ENCODE measurements around the gene ITM2C. TPM values are rescaled to one million over a fixed set of nuclear protein-coding genes. Genes with fewer than 3 reads are reported as not detected.
A peak's percentile ranks its signal among the peaks of the same experiment; 100 is the strongest.

ITM2C gene
- total and polyA plus RNA-seq, 2 of the 13 experiments (the other 11 are each of a cell fraction or from before 2014, with no cell fraction given) = 70.5 to 270 TPM

GRCh38 chr2:230901006-230901405, 36.3 kb downstream of the ITM2C start:
- ATAC-seq = no peak
- TF ChIP-seq ZNF251 (CRISPR knock-in tag; IDR thresholded peaks at IDR 0.05) = no peak
- no peak for DNase-seq (ENCODE audit: low spot score)
- BruUV-seq (replicated peaks) = no TSS peak
- no peak overlapping the region for H2AFZ ChIP-seq (ENCODE audit: low read length)
- H3K9me3 ChIP-seq (ENCODE audit: low read length) = no peaks in the 10 kb centered on the region
- H3K4me2 ChIP-seq (ENCODE audit: low read depth, low read length) = no peak overlapping the region
- intact Hi-C loops (cut with micrococcal nuclease; ENCODE audit: unreplicated experiment) = loop anchor here (5.0 kb wide), 1 partner anchor 36 kb away; no protein-coding TSS in a partner anchor
- CTCF ChIA-PET (ENCODE audit: low intra/inter-chr PET ratio, low total read pairs) = no interaction called here
- H4K20me1 ChIP-seq (ENCODE audit: insufficient read depth, low read length) = no peaks in the 10 kb centered on the region
- in situ Hi-C loops (cut with HindIII; ENCODE audit: extremely low pct_ligation_motif_present, low pct_unique_long_range_greater_than_20kb) = loop anchor here (5.0 kb wide), 1 partner anchor 86 kb away; no protein-coding TSS in a partner anchor
- POLR2A ChIA-PET = no interaction called here
- no peaks in the 10 kb centered on the region for H3K79me2 ChIP-seq (ENCODE audit: insufficient read depth, low read length)
- peaks cover 4 to 64% of the 10 kb centered on the region in 2 experiments for H3K27me3 ChIP-seq (ENCODE audit: control insufficient read depth in 1 of 2, insufficient read depth in 2 of 2, low read length in 2 of 2)
- FAIRE-seq = no peak
- H3K9ac ChIP-seq (ENCODE audit: insufficient read depth, low read depth, low read length) = no peak overlapping the region
- H3K27ac ChIP-seq (ENCODE audit: extremely low read length, insufficient read depth, low read length) = no peak overlapping the region
- 13% methylated on average over 4 of the region's 5 CpGs for WGBS (ENCODE audit: low lambda C conversion rate)
- no peak overlapping the region for H3K4me3 ChIP-seq (replicated peaks in 1 of 3; ENCODE audit: insufficient read depth in 1 of 3, low read depth in 2 of 3, low read length in 3 of 3)
- H3K36me3 ChIP-seq (replicated peaks in 1 of 2; ENCODE audit: control insufficient read depth in 1 of 2, insufficient read depth in 2 of 2, low read length in 2 of 2) = no peaks in the 10 kb centered on the region
- H3K4me1 ChIP-seq (ENCODE audit: insufficient read depth, low read length) = peaks cover 12% of the 10 kb centered on the region

GRCh38 chr2:230902180-230902899, 37.6 kb downstream of the ITM2C start:
- peak; percentile 93 for FAIRE-seq
- in situ Hi-C loops (cut with HindIII; ENCODE audit: extremely low pct_ligation_motif_present, low pct_unique_long_range_greater_than_20kb) = loop anchor here (5.0 kb wide), 1 partner anchor 85 kb away; no protein-coding TSS in a partner anchor
- TF ChIP-seq ZNF256 (CRISPR knock-in tag; conservative IDR thresholded peaks at IDR 0.05) (no peak), KDM2A (CRISPR knock-in tag; IDR thresholded peaks at IDR 0.05; ENCODE audit: borderline replicate concordance, low read depth) (peak; percentile 45; the same call in 1 of the 2 replicates), XRCC5 (optimal IDR thresholded peaks at IDR 0.05; ENCODE audit: low read length) (peak; percentile 66), ZNF101 (CRISPR knock-in tag; IDR thresholded peaks at IDR 0.05; ENCODE audit: borderline replicate concordance, low read depth) (no peak), NKX3-1 (CRISPR knock-in tag; IDR thresholded peaks at IDR 0.05) (no peak), THAP9 (CRISPR knock-in tag; IDR thresholded peaks at IDR 0.05; ENCODE audit: borderline replicate concordance) (no peak), FOXA1 (IDR thresholded peaks at IDR 0.05) (no peak), FOXA1 (CRISPR knock-in tag; IDR thresholded peaks at IDR 0.05) (no peak), KLF13 (CRISPR knock-in tag; IDR thresholded peaks at IDR 0.05) (no peak), ATF7-NPFF (CRISPR knock-in tag; IDR thresholded peaks at IDR 0.05; ENCODE audit: low read depth) (no peak)

More at GRCh38 chr2:230902180-230902899, 37.6 kb downstream of the ITM2C start:
- ATAC-seq (peak; percentile 64), DNase-seq (ENCODE audit: low spot score) (peak; percentile 56)
- no TSS peak for BruUV-seq (replicated peaks)
- Histone ChIP-seq H3K27me3 (ENCODE audit: control insufficient read depth in 1 of 2, insufficient read depth in 2 of 2, low read length in 2 of 2) (peaks cover 6 to 66% of the 10 kb centered on the region in 2 experiments), H3K4me1 (ENCODE audit: insufficient read depth, low read length) (peaks cover 12% of the 10 kb centered on the region), H2AFZ (ENCODE audit: low read length) (no peak overlapping the region), H4K20me1 (ENCODE audit: insufficient read depth, low read length) (no peaks in the 10 kb centered on the region), H3K79me2 (ENCODE audit: insufficient read depth, low read length) (no peaks in the 10 kb centered on the region), H3K9ac (ENCODE audit: insufficient read depth, low read depth, low read length) (no peak overlapping the region), H3K9me3 (ENCODE audit: low read length) (no peaks in the 10 kb centered on the region), H3K27ac (ENCODE audit: extremely low read length, insufficient read depth, low read length) (no peak overlapping the region), H3K36me3 (replicated peaks in 1 of 2; ENCODE audit: control insufficient read depth in 1 of 2, insufficient read depth in 2 of 2, low read length in 2 of 2) (no peaks in the 10 kb centered on the region), H3K4me2 (ENCODE audit: low read depth, low read length) (no peak overlapping the region), H3K4me3 (replicated peaks in 1 of 3; ENCODE audit: insufficient read depth in 1 of 3, low read depth in 2 of 3, low read length in 3 of 3) (no peak overlapping the region)
- POLR2A ChIA-PET = interaction anchor here (0.5 kb wide), 1 partner anchor 684 kb away, joined by 3 read pairs; no protein-coding TSS in a partner anchor
- intact Hi-C loops (cut with micrococcal nuclease; ENCODE audit: unreplicated experiment) = loop anchor here (1.0 to 5.0 kb wide), 3 partner anchors 35 to 154 kb away; partner anchors contain the start of gene PSMD1
- WGBS (ENCODE audit: low lambda C conversion rate) = 31% methylated on average over 8 of the region's 8 CpGs
- CTCF ChIA-PET (ENCODE audit: low intra/inter-chr PET ratio, low total read pairs) = interaction anchor here (0.7 to 2.2 kb wide), 3 partner anchors 11 to 154 kb away, joined by 3 to 40 read pairs (median 5); no protein-coding TSS in a partner anchor
